ENCODE results near the gene FAH.
A peak's percentile ranks its signal among the peaks of the same experiment; 100 is the strongest.
"Not testable (repeated sequence)": the region's sequence is repeated elsewhere in the genome, so short reads cannot be mapped to it uniquely, and the experiment has no call there.

FAH gene

DNA sequence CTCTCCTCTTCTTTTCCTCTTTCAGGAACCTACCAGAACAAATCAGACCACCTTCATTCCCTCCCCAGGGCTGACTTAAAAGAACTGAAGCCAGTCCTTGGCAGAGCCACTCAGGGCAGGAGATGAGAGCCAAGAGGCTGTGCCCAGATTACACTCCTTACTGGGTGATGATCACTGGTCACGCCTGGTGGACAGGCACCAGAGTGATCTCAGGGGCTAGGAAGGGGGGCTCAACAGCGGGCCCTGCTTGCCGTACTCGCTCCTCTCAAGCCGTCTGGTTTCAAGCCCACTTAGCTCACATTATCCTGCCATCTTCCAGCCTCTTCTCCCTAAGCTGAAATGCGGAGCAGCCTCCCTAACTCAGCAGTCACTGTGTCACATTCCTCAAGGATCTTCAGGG, 1.7 kb upstream of the FAH start:
- DNase-seq (ENCODE audit: low read depth in 2 of 3, low spot score in 1 of 3), result no peak

DNA sequence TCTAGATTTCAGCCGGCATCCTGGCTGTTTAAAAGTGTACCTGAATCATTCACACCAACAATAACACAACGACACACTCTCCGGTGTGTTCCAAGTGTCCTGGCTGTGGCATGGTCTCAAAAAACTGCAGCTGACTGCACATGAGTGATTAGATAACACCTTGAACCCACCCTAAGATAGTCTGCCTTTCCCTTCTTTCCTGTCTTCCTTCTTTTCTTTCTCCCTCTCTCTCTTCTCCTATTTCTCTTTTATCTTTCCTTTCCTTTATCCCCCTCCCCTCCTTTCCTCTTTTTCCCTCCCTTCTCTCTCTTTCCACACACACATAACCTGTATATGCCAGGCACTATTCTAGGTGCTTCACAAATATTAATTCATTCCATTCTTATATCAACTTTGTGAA, 1.2 kb upstream of the FAH start:
- no peak for DNase-seq (ENCODE audit: low read depth in 2 of 3, low spot score in 1 of 3)

DNA sequence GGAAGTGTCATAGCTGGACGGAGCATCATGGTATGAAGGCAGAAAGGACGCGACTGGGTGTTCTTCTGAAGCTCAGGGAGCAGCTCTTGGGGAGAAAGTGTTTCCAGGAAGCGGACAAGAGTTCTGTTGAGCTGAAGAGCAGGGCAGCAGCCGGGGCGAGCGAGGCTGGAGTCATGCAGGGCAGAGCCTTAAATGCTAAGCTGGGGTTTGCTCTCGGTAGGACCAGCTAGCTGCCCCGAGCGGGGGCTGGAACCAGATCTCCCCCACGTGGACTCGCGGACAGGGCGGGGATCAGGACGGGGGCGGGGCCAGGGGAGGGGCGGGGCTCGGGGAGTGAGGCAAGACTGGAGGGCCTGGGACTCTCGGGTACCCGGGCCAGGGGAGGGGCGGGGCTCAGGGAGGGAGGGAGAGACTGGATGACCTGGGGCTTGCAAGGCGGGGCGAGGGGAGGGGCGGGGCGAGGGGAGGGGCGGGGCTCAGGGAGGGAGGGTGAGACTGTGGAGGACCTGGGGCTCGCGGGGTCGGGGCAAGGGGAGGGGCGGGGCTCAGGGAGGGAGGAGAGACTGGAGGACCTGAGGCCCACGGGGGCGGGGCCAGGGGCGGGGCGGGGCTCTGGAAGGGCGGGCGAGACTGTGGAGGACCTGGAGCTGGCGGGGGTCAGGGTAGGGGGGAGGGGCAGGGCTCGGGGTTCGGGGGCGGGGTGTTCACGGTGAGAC, 461 bp upstream of the FAH start:
- peak; percentile 85 to 94 (median 94) for DNase-seq (ENCODE audit: low read depth in 2 of 3, low spot score in 1 of 3)

DNA sequence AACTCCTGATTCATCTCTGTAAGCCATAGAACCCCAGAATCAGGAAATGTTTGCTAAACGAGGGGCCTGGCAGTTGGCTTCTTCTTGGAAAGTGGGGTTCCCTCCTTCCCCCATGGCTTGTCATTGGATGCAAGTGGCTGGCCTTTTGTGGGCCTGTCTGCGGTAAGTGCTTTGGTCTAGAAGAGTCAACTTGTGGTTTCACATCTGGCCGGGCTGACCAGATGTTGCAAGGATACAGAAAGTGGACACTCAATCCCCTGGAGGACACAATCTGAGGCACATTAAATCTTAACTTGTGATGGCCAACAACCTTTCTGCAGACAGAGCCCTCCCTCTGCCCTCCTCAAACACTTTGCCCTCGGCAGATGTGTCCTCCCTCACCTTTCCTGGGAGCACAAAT, 1.1 kb downstream of the FAH start:
- no peak for DNase-seq (ENCODE audit: low read depth in 2 of 3, low spot score in 1 of 3)

DNA sequence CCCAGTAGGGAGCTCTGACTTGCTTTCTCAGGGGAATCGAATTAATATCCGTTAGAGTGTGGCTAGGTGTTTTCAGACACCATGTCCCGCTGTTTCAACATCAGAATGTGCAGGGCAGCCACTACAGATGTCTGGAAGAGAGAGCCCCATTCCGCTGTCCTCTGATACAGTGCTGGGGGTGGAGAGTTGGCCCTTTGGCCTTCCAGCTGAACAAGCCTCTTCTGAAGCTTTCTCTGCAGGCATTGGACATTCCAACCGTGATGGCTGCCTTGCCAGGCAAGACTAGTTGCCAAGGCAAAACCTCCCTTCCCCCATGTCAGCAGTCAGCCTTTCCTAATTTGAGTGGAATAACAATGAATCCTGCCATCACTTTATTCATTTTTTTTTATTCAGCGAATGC, 1.5 kb downstream of the FAH start:
- DNase-seq (ENCODE audit: low read depth in 2 of 3, low spot score in 1 of 3), result no peak

DNA sequence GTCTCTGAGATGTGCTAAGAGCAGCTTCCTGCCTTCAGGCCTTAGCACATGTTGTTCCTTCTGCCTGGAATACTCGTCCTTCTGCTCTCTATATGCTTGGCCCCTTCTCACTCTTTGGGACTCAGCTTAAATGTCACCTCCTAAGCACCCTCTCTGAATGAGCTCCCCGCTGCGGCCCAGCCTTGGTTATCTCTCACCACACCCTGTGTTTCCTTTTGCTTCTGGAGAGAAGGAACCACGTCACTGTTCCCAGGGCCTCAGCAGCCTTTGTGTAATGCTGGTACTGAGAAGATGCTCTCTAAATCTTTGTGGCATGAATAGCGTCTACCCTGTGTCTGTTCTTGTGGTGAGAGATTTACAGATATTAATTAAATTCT, 2.2 kb downstream of the FAH start:
- no peak for DNase-seq (ENCODE audit: low read depth in 2 of 3, low spot score in 1 of 3)

DNA sequence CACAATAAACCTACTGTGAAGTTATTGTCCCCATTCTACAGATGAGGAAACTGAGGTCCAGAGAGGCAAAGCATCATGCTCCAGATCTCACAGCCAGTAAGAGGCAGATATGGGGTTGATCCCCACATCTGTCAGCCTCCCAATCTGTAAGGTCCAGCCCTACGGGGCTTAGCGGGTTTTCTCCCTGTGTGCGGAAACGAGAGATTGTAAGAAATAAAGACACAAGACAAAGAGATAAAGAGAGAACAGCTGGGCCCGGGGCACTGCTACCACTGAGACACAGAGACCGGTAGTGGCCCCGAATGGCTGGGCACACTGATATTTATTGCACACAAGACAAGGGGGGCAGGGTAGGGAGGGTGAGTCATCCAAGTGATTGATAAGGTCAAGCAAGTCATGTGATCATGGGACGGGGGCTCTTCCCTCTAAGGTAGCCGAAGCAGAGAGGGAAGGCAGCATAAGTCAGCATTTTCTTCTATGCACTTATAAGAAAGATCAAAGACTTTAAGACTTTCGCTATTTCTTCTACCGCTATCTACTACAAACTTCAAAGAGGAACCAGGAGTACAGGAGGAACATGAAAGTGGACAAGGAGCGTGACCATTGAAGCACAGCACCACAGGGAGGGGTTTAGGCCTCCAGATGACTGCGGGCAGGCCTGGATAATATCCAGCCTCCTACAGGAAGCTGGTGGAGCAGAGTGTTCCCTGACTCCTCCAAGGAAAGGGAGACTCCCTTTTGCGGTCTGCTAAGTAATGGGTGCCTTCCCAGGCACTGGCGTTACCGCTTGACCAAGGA, 2.8 kb downstream of the FAH start:
- not testable (repeated sequence) for DNase-seq (ENCODE audit: low read depth in 2 of 3, low spot score in 1 of 3)

DNA sequence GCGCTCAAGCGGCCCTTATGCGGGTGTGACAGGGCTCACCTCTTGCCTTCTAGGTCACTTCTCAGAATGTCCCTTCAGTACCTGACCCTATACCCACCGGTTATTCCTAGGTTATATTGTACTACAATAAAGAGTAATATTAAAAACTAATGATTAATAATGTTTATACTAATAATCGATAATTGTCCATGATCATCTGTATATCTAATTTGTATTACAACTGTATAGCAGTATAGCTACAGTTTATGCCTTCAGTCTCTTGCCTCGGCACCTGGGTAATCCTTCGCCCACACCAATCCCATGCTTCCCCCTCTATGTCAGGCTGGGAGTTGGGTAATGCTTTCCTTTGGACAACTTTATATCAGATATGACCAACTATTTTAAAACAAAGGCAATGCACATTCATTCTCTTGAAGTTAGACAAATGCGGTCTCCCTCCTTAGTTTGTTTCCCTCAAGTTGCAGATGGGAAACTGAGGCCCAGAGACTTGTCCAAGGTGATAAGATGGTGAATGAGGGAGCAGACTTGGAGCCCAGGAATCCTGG, 3.4 kb downstream of the FAH start:
- DNase-seq (ENCODE audit: low read depth in 2 of 3, low spot score in 1 of 3), result no peak

DNA sequence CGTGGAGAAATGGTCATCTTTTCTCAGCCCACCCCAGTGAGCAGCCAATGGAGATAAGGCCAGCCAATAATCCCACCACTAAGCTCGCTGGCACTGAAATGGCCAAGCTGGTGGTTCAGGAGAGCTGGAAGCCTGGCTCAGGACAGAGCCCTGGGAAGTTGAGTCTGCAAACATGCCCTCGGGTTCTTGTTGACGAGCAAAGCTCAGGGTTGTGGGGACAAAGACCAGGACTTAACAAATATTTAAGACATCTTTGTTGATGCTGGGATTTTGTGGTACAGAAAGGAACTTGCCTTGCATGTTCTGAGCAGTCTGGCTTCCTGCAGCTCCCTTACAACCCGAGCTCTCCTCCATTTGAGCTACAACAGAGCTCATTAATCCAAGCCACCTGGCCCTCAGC, 4.4 kb downstream of the FAH start:
- DNase-seq (ENCODE audit: low read depth in 2 of 3, low spot score in 1 of 3), result no peak

DNA sequence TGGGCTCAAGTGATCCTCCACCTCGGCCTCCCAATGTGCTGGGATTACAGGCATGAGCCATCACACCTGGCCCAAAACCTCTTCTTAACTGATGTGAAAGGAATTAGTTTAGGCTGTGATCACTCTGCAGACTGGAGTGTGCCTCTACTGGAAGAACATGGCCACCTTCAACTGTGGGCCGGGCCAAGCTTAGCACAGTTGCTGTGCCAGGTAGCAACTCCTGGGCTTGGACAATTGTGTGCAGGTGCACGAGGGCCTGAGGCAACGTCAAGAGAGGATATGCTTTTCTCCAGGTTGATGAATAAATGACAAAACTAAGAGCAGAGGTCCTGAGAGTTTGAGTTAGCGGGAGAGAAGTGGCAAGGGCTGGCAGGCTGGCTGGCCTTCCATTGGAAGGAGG, 6.5 kb downstream of the FAH start:
- no peak for DNase-seq (ENCODE audit: low read depth in 2 of 3, low spot score in 1 of 3)

DNA sequence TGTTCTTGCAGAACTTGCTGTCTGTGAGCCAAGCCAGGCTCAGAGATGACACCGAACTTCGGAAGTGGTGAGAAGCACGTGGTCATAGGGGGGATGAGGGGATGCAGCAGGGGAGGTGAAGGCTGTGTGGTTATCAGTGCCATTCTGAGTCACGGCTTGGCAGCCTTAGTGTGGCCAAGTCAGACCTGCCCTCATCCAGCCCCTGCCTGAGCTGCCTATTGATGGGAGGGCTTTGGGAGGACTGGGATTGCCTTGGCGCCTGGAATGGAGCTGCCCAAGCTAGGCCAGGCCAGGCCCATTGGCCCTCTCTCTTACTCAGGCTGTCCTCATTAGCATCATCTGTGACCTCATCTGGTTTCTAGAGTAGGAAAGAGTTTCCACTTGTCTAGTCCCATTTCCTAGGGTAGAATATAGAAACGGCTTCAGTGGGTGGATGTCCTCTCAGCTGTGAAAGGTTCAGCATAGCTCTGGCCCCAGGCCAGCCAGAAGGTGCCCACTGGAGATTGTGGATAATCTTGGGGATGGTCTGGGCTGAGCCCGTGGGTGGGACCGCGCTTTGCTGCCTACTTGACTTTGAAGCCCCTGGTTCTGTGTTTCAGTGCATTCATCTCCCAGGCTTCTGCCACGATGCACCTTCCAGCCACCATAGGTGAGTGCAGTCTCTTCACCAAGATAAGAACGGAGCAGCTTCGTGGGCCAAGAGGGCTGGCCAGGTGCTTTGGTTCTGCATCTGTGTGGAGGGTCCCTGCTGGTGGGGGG, 7.2 kb downstream of the FAH start:
- DNase-seq (ENCODE audit: low read depth in 2 of 3, low spot score in 1 of 3), result no peak

DNA sequence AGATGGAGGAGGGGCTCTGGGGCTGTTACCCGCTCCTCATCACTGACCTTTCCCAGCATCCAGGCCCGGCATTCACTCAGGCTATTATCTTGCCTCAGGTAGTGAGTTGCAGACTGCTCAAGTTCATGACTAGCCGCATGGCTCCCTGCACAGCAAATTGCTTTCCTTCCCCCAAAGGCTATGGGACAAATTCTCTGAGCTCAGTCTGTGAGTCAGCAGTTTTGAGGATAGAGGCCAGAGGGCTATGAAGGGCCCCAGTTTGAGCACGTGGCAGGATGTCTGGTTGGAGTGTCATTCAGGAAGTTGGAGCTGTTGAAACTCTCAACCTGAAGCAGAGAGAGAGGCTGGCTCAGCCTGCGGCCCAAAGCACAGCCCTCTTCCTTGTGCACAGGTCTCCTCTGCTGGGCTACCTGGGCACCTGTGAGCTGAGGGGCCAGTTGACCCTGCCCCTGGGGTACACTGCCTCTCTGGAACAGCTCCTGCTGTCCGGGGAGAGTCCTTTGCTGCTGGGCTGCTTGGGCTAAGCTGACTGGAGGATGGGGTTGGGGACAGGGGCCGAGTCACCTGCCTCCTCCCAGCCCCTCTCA, 7.9 kb downstream of the FAH start:
- DNase-seq (ENCODE audit: low read depth in 2 of 3, low spot score in 1 of 3), result peak; percentile 8 to 31 (median 20)

DNA sequence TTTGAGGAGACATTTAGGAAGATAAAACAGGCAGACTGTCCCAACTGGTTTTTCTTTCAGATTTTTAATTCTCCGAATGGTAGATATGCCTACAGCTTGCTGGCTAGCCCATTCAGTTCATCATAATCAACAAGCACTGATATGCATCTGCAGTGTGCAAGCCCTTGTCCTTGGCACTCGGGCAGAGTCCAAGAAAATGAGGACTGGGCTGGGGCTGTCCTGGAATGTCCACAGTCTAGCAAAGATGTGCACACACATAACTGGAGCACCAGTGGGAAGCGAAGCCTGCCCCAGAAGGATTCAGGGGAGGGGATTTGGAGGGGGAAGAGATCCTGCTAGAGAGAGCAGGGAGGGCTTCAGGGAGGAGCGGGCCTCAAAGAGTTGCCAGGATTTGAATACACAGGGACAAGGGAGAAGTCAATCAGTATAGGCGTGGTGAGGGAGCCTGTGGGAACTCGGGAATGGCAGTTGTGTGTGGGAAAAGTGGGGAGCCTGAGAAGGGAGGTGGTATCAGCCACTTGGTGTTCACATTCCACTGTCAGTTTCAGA, 8.7 kb downstream of the FAH start:
- DNase-seq (ENCODE audit: low read depth in 2 of 3, low spot score in 1 of 3), result no peak

DNA sequence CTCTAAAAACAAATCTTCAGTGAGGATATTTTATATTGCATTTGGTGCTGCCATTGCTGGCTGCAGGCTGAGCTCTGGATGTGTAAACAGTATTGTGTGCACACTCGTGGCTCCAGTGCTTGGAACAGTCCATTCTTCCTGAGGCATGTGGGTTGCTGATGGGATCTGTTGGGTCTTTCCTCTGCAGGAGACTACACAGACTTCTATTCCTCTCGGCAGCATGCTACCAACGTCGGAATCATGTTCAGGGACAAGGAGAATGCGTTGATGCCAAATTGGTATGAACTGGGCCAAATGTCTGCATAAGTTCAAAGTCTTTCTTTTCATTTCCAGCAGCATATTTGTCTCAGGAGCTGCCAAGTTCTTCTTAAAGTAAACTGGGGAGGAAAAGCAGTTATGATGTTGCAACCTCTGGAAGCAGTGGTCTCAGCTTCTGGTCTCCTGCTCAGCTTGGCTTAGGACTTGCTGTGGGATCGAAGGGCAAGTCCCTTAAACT, 9.3 kb downstream of the FAH start:
- DNase-seq (ENCODE audit: low read depth in 2 of 3, low spot score in 1 of 3), result no peak

DNA sequence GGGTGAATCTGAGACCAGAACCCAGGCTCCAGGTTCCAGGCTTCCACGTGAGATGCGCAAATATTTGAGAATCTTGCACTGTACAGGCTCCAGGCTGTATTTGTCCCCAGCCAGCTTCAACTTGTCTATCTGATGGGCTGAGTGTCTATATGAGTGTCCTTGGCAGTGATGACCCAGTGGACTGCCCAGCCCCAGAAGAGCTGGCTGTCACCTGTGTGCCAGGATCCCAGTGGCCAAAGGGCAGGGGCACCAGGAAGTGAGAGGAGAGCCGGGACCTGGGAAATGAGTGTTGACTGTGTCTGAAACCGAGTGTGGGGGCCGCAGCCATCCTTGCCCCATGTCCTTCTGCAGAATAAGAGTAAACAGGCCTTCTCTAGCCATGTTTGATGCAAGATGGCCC, 10.4 kb downstream of the FAH start:
- no peak for DNase-seq (ENCODE audit: low read depth in 2 of 3, low spot score in 1 of 3)

DNA sequence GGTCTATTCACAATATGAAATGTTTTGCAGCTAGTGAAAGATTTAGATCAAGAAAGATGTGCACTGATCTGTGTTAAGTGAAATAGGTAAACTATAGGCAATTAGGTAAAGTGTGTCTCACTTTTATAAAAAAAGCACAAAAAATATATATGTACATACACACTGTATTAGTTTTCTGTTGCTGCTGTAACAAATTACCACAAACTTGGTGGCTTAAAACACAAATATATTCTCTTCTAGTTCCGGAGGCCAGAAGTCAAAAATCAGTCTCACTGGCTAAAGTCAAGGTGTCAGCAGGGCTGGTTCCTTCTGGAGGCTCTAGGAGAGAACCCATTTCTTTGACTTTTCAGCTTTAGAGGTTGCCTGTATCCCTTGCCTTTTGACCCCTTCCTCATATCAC, 11.1 kb downstream of the FAH start:
- no peak for DNase-seq (ENCODE audit: low read depth in 2 of 3, low spot score in 1 of 3)

DNA sequence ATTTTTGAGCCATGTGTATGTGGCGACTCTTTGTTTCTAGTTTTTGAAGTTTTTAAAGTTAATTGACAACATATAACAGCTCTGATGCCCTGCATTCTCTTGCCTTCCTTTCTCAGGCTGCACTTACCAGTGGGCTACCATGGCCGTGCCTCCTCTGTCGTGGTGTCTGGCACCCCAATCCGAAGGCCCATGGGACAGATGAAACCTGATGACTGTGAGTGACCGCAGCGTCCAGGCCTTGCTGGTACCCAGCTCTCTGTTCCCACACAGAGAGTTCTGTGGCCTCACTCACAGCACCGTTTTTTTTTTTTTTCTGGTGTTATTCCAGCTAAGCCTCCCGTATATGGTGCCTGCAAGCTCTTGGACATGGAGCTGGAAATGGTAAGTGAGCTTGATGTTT, 15.1 kb downstream of the FAH start:
- DNase-seq (ENCODE audit: low read depth in 2 of 3, low spot score in 1 of 3), result no peak

DNA sequence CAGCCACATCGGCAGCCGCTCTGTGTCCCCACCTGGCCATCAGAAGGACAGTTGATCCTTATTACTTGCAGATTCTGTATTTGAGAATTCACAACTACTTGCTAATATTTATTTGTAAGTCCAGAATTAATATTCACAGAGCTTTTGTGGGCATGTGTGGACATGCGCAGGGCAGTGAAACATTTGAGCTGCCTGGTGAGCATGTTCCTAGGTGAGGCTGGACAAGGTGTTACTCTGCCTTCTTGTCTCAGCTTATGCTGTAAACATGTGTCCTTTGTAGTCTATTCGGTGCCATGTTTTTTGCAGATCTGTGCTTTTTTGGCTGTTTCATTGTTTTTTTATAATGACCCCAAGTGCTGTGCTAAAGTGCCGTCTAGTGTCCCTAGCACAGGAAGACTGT, 15.6 kb downstream of the FAH start:
- no peak for DNase-seq (ENCODE audit: low read depth in 2 of 3, low spot score in 1 of 3)

DNA sequence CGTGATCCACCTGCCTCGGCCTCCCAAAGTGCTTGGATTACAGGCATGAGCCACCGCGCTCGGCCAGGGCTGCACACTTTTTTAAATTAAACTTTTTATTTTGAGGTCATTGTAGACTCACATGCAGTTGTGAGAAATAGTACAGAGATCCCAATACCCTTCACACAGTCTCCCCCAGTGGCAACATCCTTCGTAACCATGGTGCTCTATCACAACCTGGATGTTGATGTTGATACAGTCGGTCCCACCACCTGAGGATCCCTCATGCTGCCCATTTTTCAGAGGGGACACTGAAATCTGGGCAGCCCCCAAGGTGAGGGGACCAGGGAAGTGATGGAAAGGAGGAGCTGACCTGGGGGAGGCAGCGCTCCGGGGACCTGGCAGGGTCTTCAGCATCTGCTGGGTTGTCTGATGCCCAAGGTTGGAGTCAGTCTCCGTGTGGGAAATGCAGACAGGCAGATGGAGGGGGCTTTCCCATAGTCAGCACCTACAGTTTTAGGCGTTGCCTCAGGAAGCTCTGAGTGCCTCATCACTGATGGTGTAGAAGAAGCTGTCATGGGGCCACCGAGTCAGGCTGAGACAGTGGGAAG, 17.1 kb downstream of the FAH start:
- no peak for DNase-seq (ENCODE audit: low read depth in 2 of 3, low spot score in 1 of 3)

DNA sequence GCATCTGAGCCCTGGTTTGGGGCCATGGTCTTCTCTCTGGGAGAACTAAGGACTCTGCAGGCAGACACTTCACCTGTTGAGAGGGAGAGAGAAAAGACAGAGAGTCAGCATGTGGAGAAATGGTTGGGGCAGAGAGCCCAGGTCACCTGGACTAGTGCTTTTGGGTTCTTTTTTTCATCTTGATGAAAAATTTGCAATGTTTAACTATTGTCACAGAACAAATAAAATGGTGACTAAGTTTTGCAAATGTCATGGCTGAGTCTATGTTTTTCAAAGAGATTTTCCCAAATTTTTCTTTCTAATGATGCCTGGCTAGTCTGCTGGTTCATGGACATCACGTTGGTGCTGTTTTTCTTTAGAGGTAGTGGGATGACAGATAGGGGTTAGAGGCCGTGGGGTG, 17.8 kb downstream of the FAH start:
- DNase-seq (ENCODE audit: low read depth in 2 of 3, low spot score in 1 of 3), result no peak

DNA sequence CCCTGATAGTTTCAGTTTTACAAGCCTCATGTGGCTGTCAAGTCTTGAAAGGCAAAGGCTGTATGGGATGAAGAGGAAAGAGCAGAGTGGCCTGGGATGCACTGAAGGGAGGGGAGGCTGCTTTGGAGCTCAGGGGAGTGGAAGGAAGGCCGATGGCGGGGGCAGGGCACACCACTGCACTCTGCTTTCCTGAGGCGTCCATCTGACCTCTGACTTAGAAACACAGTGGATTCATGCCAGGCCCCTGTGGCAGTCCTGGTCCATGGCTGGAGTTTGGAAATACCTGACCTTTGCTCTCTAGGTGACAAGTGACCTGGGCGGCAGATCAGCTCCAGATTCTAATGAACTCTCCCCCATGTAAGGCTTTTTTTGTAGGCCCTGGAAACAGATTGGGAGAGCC, 19.0 kb downstream of the FAH start:
- no peak for DNase-seq (ENCODE audit: low read depth in 2 of 3, low spot score in 1 of 3)

Measured in stimulated activated CD4-positive, alpha-beta T cell treated with anti-CD3 and anti-CD28 coated beads, Interleukin-12 subunit alpha, Interleukin-12 subunit beta, amount 100 ng/mL, for 48 hours (primary cell).